BLaER1 treated with 17β-estradiol and CSF1 and Interleukin-3, amounts not matched to agents 10 nM and 100 nM (cell line): ENCODE data around the gene BCL2A1.

Experiments
- H3K27ac ChIP-seq, 11 experiments: shearing (Covaris generic); formaldehyde crosslinking; 2 replicates each; pipeline ENCODE4 v1.8.1; 2022
- H3K27me3 ChIP-seq, 11 experiments: shearing (Covaris generic); formaldehyde crosslinking; 2 replicates each; pipeline ENCODE4 v1.8.1; 2022
- H3K36me3 ChIP-seq, 11 experiments: shearing (Covaris generic); formaldehyde crosslinking; 2 replicates each; pipeline ENCODE4 v1.8.1; 2022
- H3K4me1 ChIP-seq, 10 experiments: shearing (Covaris generic); formaldehyde crosslinking; 2 replicates each; pipeline ENCODE4 v1.8.1; 2022
- H3K4me2 ChIP-seq, 11 experiments: shearing (Covaris generic); formaldehyde crosslinking; 2 replicates each; pipeline ENCODE4 v1.8.1; 2022
- H3K4me3 ChIP-seq, 10 experiments: shearing (Covaris generic); formaldehyde crosslinking; 2 replicates each; pipeline ENCODE4 v1.8.1; 2022
- H3K9ac ChIP-seq, 11 experiments: shearing (Covaris generic); formaldehyde crosslinking; 2 replicates each; pipeline ENCODE4 v1.8.1; 2022
- H3K9me3 ChIP-seq, 11 experiments: shearing (Covaris generic); formaldehyde crosslinking; replicated peaks in 1 of 11; 2 replicates each; pipeline ENCODE4 v1.8.1; 2022
- H4K20me1 ChIP-seq, 11 experiments: shearing (Covaris generic); formaldehyde crosslinking; 2 replicates each; pipeline ENCODE4 v1.8.1; 2022
- Cebpa-rat ChIP-seq, 11 experiments: shearing (Covaris generic); IDR thresholded peaks; 2 replicates each; pipeline ENCODE4 v1.8.1; 2022

Gene BCL2A1

GRCh38 chr15:79960502-79961212 lies 10.3 kb downstream of the BCL2A1 start:
- Histone ChIP-seq H3K9me3 (peaks cover 0 to 46% (median 5%) of the 10 kb centered on the region in 11 experiments; a peak in 10 of 22 replicates), H4K20me1 (peaks cover 0 to 16% (median 0%) of the 10 kb centered on the region in 11 experiments; a peak in 3 of 22 replicates), H3K27me3 (no peaks in the 10 kb centered on the region), H3K27ac (no peak overlapping the region), H3K4me2 (no peak overlapping the region), H3K36me3 (peaks cover 0 to 45% (median 0%) of the 10 kb centered on the region in 11 experiments; a peak in 7 of 22 replicates), H3K9ac (no peak overlapping the region), H3K4me1 (peaks cover 0 to 20% (median 9%) of the 10 kb centered on the region in 10 experiments; a peak in 12 of 20 replicates), H3K4me3 (no peak overlapping the region)
- no peak for TF ChIP-seq Cebpa-rat (IDR thresholded peaks at IDR 0.05)

- H4K20me1 ChIP-seq = no peaks in the 10 kb centered on the region
- H3K27ac ChIP-seq = no peak overlapping the region
- no peak overlapping the region for H3K4me2 ChIP-seq
- peaks cover 0 to 31% (median 0%) of the 10 kb centered on the region in 11 experiments; a peak in 7 of 22 replicates for H3K36me3 ChIP-seq
- peaks cover 7 to 41% (median 28%) of the 10 kb centered on the region in 10 experiments for H3K4me1 ChIP-seq
- H3K9ac ChIP-seq = no peak overlapping the region
- H3K27me3 ChIP-seq = no peaks in the 10 kb centered on the region
- no peak overlapping the region for H3K4me3 ChIP-seq
- no peak for TF ChIP-seq Cebpa-rat (IDR thresholded peaks at IDR 0.05)
- H3K9me3 ChIP-seq = peaks cover 0 to 33% (median 5%) of the 10 kb centered on the region in 11 experiments; a peak in 10 of 22 replicates
Observed at GRCh38 chr15:79957741-79958140, 13.3 kb downstream of the BCL2A1 start.

GRCh38 chr15:79956354-79956939 lies 14.5 kb downstream of the BCL2A1 start:
- no peak overlapping the region for H3K4me3 ChIP-seq
- H3K9me3 ChIP-seq = peaks cover 0 to 20% (median 0%) of the 10 kb centered on the region in 11 experiments; a peak in 6 of 22 replicates
- H3K27ac ChIP-seq = no peak overlapping the region
- no peaks in the 10 kb centered on the region for H4K20me1 ChIP-seq
- H3K36me3 ChIP-seq = peaks cover 0 to 28% (median 0%) of the 10 kb centered on the region in 11 experiments; a peak in 7 of 22 replicates
- H3K27me3 ChIP-seq = no peaks in the 10 kb centered on the region
- no peak for TF ChIP-seq Cebpa-rat (IDR thresholded peaks at IDR 0.05)
- H3K4me2 ChIP-seq = no peak overlapping the region
- H3K4me1 ChIP-seq = peaks cover 7 to 43% (median 23%) of the 10 kb centered on the region in 10 experiments
- H3K9ac ChIP-seq = no peak overlapping the region

DNA sequence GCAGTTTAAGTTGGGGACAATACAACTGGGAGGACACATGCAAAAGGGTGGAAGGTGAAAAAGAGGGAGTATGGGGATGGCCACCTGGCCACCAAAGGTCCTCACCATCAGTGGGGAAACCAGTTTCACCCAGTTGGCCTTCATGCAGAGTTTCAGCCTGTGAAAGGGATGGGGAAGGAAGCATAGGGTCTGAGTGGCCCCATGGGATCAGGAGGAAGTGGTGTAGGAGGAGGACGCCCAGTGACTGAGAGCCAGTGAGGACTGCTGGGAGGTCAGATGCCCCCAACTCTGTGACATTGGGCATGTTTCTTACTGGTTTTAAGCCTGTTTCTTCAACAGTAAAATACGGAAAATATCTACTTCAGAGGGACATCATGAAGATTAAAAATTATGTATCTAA lies 16.3 kb downstream of the BCL2A1 start:
- Histone ChIP-seq H3K4me2 (peak overlapping the region; percentile 45 to 83 (median 67)), H3K4me1 (peaks cover 7 to 43% (median 23%) of the 10 kb centered on the region in 10 experiments), H3K27ac (peak overlapping the region in 5 of 11 experiments; percentile 9 to 35 (median 27); a peak in 6 of 22 replicates), H4K20me1 (no peaks in the 10 kb centered on the region), H3K9me3 (peaks cover 0 to 6% (median 0%) of the 10 kb centered on the region in 11 experiments; a peak in 1 of 22 replicates), H3K27me3 (no peaks in the 10 kb centered on the region), H3K9ac (no peak overlapping the region), H3K36me3 (peaks cover 0 to 10% (median 0%) of the 10 kb centered on the region in 11 experiments; a peak in 3 of 22 replicates), H3K4me3 (no peak overlapping the region)
- no peak for TF ChIP-seq Cebpa-rat (IDR thresholded peaks at IDR 0.05)

DNA sequence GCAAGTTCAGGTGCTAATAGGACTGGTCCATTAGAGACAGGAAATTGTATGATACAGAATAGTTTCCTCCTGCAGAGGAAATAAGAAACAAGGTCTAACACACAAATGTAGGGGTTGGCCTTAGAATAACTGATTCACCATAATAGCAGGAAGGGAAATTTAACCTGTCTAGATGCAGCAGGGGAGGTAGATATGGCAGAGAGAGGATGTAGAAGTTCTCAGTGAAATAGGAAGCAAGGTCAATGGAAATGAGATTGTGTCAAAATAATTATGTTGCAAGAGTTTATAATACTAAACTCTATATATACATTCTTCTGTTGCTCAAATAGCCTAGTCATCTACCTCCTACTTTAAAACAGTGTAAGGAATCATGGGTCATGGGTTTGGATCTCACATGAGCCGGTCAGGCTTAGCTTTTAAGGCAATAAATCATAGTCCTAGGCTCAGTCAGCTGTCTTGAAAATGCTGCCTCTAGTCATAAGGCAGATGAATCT lies 17.0 kb downstream of the BCL2A1 start:
- no peak for TF ChIP-seq Cebpa-rat (IDR thresholded peaks at IDR 0.05)
- Histone ChIP-seq H3K4me1 (peaks cover 7 to 43% (median 23%) of the 10 kb centered on the region in 10 experiments), H3K27ac (peak overlapping the region in 4 of 11 experiments; percentile 9 to 35 (median 31); a peak in 6 of 22 replicates), H3K9me3 (no peaks in the 10 kb centered on the region), H3K9ac (no peak overlapping the region), H3K27me3 (no peaks in the 10 kb centered on the region), H3K36me3 (peaks cover 0 to 3% (median 0%) of the 10 kb centered on the region in 11 experiments; a peak in 1 of 22 replicates), H4K20me1 (no peaks in the 10 kb centered on the region), H3K4me2 (peak overlapping the region in 10 of 11 experiments; percentile 53 to 83 (median 67); a peak in 20 of 22 replicates), H3K4me3 (no peak overlapping the region)

- H3K9me3 ChIP-seq = no peaks in the 10 kb centered on the region
- TF ChIP-seq Cebpa-rat (IDR thresholded peaks at IDR 0.05) = no peak
- H3K27me3 ChIP-seq = peaks cover 0 to 12% (median 0%) of the 10 kb centered on the region in 11 experiments; a peak in 3 of 22 replicates
- H3K36me3 ChIP-seq = no peaks in the 10 kb centered on the region
- no peak overlapping the region for H3K9ac ChIP-seq
- H3K4me1 ChIP-seq = peaks cover 7 to 46% (median 25%) of the 10 kb centered on the region in 10 experiments
- no peak overlapping the region for H3K4me3 ChIP-seq
- H4K20me1 ChIP-seq = no peaks in the 10 kb centered on the region
- no peak overlapping the region for H3K27ac ChIP-seq
- peak overlapping the region in 5 of 11 experiments; percentile 21 to 83 (median 43); a peak in 7 of 22 replicates for H3K4me2 ChIP-seq
Observed at GRCh38 chr15:79952329-79952728, 18.7 kb downstream of the BCL2A1 start.

- H3K4me2 ChIP-seq = no peak overlapping the region
- no peaks in the 10 kb centered on the region for H4K20me1 ChIP-seq
- no peaks in the 10 kb centered on the region for H3K9me3 ChIP-seq
- H3K36me3 ChIP-seq = no peaks in the 10 kb centered on the region
- no peak overlapping the region for H3K4me3 ChIP-seq
- peaks cover 7 to 41% (median 24%) of the 10 kb centered on the region in 10 experiments for H3K4me1 ChIP-seq
- peaks cover 0 to 32% (median 0%) of the 10 kb centered on the region in 11 experiments; a peak in 5 of 22 replicates for H3K27me3 ChIP-seq
- no peak overlapping the region for H3K9ac ChIP-seq
- no peak overlapping the region for H3K27ac ChIP-seq
- no peak for TF ChIP-seq Cebpa-rat (IDR thresholded peaks at IDR 0.05)
Observed at GRCh38 chr15:79950247-79950646, 20.7 kb downstream of the BCL2A1 start.

DNA sequence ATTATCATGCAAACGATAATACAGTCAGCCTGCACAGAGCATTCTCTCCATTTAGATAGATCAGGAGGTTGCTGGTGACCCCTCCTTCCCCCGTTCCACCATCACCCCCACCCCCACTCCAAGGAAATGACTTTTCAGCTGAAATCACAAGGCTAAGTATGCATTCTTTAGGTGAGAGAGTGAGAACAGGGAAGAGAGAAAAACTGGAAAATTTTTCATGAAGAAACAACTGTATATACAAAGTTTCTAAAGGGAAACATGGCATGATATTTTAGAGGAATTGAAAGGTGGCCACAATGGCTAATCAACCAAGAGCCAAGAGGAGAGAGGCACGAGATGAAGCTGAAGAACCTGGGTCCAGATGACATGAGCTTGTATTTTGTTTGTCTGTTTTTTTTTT lies 22.2 kb downstream of the BCL2A1 start:
- no peak overlapping the region for H3K27ac ChIP-seq
- no peaks in the 10 kb centered on the region for H3K36me3 ChIP-seq
- H3K4me2 ChIP-seq = 0 out of 22 replicates have a peak overlapping the region, but pooled peaks of 1 of the 11 experiments have one; percentile 0
- no peaks in the 10 kb centered on the region for H4K20me1 ChIP-seq
- H3K9me3 ChIP-seq = no peaks in the 10 kb centered on the region
- peaks cover 0 to 47% (median 0%) of the 10 kb centered on the region in 11 experiments; a peak in 5 of 22 replicates for H3K27me3 ChIP-seq
- no peak overlapping the region for H3K4me3 ChIP-seq
- no peak overlapping the region for H3K9ac ChIP-seq
- peaks cover 0 to 26% (median 10%) of the 10 kb centered on the region in 10 experiments; a peak in 16 of 20 replicates for H3K4me1 ChIP-seq
- no peak for TF ChIP-seq Cebpa-rat (IDR thresholded peaks at IDR 0.05)
